ENCODE results near the gene SIK3. TPM values are rescaled to one million over a fixed set of nuclear protein-coding genes. Genes with fewer than 3 reads are reported as not detected.

The SIK3 gene
- polyA plus RNA-seq, 1 experiment: 7.3 TPM

GRCh38 chr11:117090111-117090706, 8.0 kb downstream of the SIK3 start:
- no peaks in the 10 kb centered on the region for H3K27me3 ChIP-seq (ENCODE audit: control insufficient read depth, insufficient read depth, low read length)
- no peak for DNase-seq (ENCODE audit: low read depth)
- ChIA-PET POLR2A (no interaction called here), CTCF (interaction anchor here (1.4 kb wide), 1 partner anchor 210 kb away, joined by 3 read pairs; no protein-coding TSS in a partner anchor)
- H3K4me3 ChIP-seq (ENCODE audit: low read depth, low read length): no peak overlapping the region
- no peak for TF ChIP-seq CTCF (IDR thresholded peaks at IDR 0.05; ENCODE audit: insufficient read depth, low read depth, low read length)
- H3K36me3 ChIP-seq (ENCODE audit: control insufficient read depth, insufficient read depth, low read length): no peaks in the 10 kb centered on the region

GRCh38 chr11:117089685-117090084, 8.5 kb downstream of the SIK3 start:
- no peak for DNase-seq (ENCODE audit: low read depth)
- no peak for TF ChIP-seq CTCF (IDR thresholded peaks at IDR 0.05; ENCODE audit: insufficient read depth, low read depth, low read length)
- H3K36me3 ChIP-seq (ENCODE audit: control insufficient read depth, insufficient read depth, low read length): no peaks in the 10 kb centered on the region
- H3K27me3 ChIP-seq (ENCODE audit: control insufficient read depth, insufficient read depth, low read length): no peaks in the 10 kb centered on the region
- POLR2A ChIA-PET: no interaction called here
- CTCF ChIA-PET: interaction anchor here (0.9 kb wide), 1 partner anchor 17 kb away, joined by 3 read pairs; no protein-coding TSS in a partner anchor
- H3K4me3 ChIP-seq (ENCODE audit: low read depth, low read length): no peak overlapping the region

- TF ChIP-seq CTCF (IDR thresholded peaks at IDR 0.05; ENCODE audit: insufficient read depth, low read depth, low read length): no peak
- H3K4me3 ChIP-seq (ENCODE audit: low read depth, low read length): no peak overlapping the region
- POLR2A ChIA-PET: no interaction called here
- H3K36me3 ChIP-seq (ENCODE audit: control insufficient read depth, insufficient read depth, low read length): no peaks in the 10 kb centered on the region
- no peaks in the 10 kb centered on the region for H3K27me3 ChIP-seq (ENCODE audit: control insufficient read depth, insufficient read depth, low read length)
- CTCF ChIA-PET: no interaction called here
- no peak for DNase-seq (ENCODE audit: low read depth)
Measured at GRCh38 chr11:117087446-117087845, 10.8 kb downstream of the SIK3 start.

GRCh38 chr11:117084992-117085391, 13.2 kb downstream of the SIK3 start:
- ChIA-PET CTCF (interaction anchor here (0.6 kb wide), 1 partner anchor 337 kb away, joined by 3 read pairs; no protein-coding TSS in a partner anchor), POLR2A (no interaction called here)
- Histone ChIP-seq H3K27me3 (ENCODE audit: control insufficient read depth, insufficient read depth, low read length) (no peaks in the 10 kb centered on the region), H3K36me3 (ENCODE audit: control insufficient read depth, insufficient read depth, low read length) (no peaks in the 10 kb centered on the region), H3K4me3 (ENCODE audit: low read depth, low read length) (no peak overlapping the region)
- no peak for DNase-seq (ENCODE audit: low read depth)
- no peak for TF ChIP-seq CTCF (IDR thresholded peaks at IDR 0.05; ENCODE audit: insufficient read depth, low read depth, low read length)

- POLR2A ChIA-PET: no interaction called here
- CTCF ChIA-PET: interaction anchor here (0.9 to 1.0 kb wide), 2 partner anchors 14 to 157 kb away, joined by 3 read pairs; no protein-coding TSS in a partner anchor
- H3K27me3 ChIP-seq (ENCODE audit: control insufficient read depth, insufficient read depth, low read length): no peaks in the 10 kb centered on the region
- no peak for DNase-seq (ENCODE audit: low read depth)
- no peak overlapping the region for H3K4me3 ChIP-seq (ENCODE audit: low read depth, low read length)
- no peak for TF ChIP-seq CTCF (IDR thresholded peaks at IDR 0.05; ENCODE audit: insufficient read depth, low read depth, low read length)
- no peaks in the 10 kb centered on the region for H3K36me3 ChIP-seq (ENCODE audit: control insufficient read depth, insufficient read depth, low read length)
Measured at GRCh38 chr11:117083011-117083935, 15.0 kb downstream of the SIK3 start.

All from BJ (cell line).